Aorta (tissue), 5 donors: ENCODE results near the gene AMMECR1. TPM values are rescaled to one million over a fixed set of nuclear protein-coding genes. Genes with fewer than 3 reads are reported as not detected.

Experiments used
- ATAC-seq: fragments of 200-7000 bp; cut with Tn5 transposase; one replicate; pipeline ENCODE4 v1.9.1; 2022; ENCODE audit warnings: moderate library complexity; ENCODE audit not compliant: low FRiP score
- DNase-seq, 2 donors: peaks; one replicate each; pipeline ENCODE4 v3.0.0-alpha.2; 2020
- H3K27ac ChIP-seq, 2 donors: one replicate each; pipeline ENCODE4 v1.5.1; 2013; ENCODE audit warnings: low read length in 2 of 2, mild to moderate bottlenecking in 2 of 2, moderate library complexity in 2 of 2, control low read depth in 1 of 2, inconsistent platforms in 1 of 2, low read depth in 1 of 2
- H3K27me3 ChIP-seq, 2 donors: one replicate each; pipeline ENCODE4 v1.6.1; 2013; ENCODE audit warnings: control low read depth in 1 of 2, low read length in 1 of 2, mild to moderate bottlenecking in 1 of 2, moderate library complexity in 1 of 2; ENCODE audit not compliant: insufficient read depth in 2 of 2, control insufficient read depth in 1 of 2
- H3K36me3 ChIP-seq, 2 donors: one replicate each; pipeline ENCODE4 v1.6.1; 2013; ENCODE audit warnings: control low read depth in 1 of 2, low read length in 1 of 2, mild to moderate bottlenecking in 1 of 2; ENCODE audit not compliant: insufficient read depth in 2 of 2, control insufficient read depth in 1 of 2
- H3K4me1 ChIP-seq, 2 donors: one replicate each; pipeline ENCODE4 v1.6.1; 2013; ENCODE audit warnings: low read length in 2 of 2, control low read depth in 1 of 2, mild to moderate bottlenecking in 1 of 2, moderate library complexity in 1 of 2; ENCODE audit not compliant: insufficient read depth in 2 of 2, control insufficient read depth in 1 of 2
- H3K4me3 ChIP-seq, 2 donors: one replicate each; pipeline ENCODE4 v1.5.1; 2013; ENCODE audit warnings: low read length in 2 of 2, control low read depth in 1 of 2, mild to moderate bottlenecking in 1 of 2
- H3K9me3 ChIP-seq: one replicate; pipeline ENCODE4 v1.6.1; 2013; ENCODE audit warnings: mild to moderate bottlenecking, low read length; ENCODE audit not compliant: control insufficient read depth
- WGBS, 2 donors: extraction: QIAGEN DNeasy Blood & Tissue Kit; methylation state at CpG; one replicate each; pipeline ENCODE4 v1.1.7; 2013; 5-methylcytosine and 5-hydroxymethylcytosine counted together
- intact Hi-C, 2 donors: fragments of 100-400 bp; cut with DNase I; formaldehyde crosslinking; loops; one replicate each; pipeline versions ENCODE4 v1.14.2 to v1.15.0; 2022
- polyA plus RNA-seq, 2 donors: library from polyadenylated mRNA; stranded (reverse); fragments of 200-250 nt; gene quantifications; one replicate each; pipeline ENCODE4 v1.2.3, GENCODE V29; 2013
- total RNA-seq, 2 donors: library from RNA; stranded (reverse); fragmentation: NEBNext Ultra II Directional; extraction: Animal tissue kit (Norgen Biotek cat#: 25700); gene quantifications; one replicate each; pipeline ENCODE4 v1.2.1, GENCODE V29; 2021
- donor health status: healthy with polysubstance abuse.
- donor health status: Bipolar disorder and iron deficiency.
- donor health status: DM: no; HTN: no; CAD: no.
- donor health status: DM: no; HTN: no; CAD: no.
- donor health status: DM: yes; HTN: yes; CAD: no.

AMMECR1 gene
- total and polyA plus RNA-seq, 4 donors = 0.92 to 4.0 (median 2.3) TPM

DNA sequence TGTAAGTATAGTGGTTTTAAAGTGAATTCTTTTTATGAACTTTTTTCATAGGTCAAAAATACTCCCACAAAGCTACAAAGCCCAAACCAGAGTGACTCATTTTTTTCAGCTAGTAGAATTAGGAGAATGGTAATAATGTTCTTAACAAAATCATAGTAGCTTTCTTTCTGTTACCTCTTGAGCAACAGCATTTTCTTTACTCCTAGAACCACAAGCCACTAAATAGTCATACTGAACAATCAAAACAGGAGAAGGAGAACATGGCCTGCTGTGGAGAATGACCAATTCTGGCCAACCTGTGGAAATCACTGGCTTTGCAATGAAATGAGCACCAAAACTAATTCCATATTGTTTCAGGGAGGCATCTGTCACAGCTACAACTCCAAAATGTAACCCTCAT, 112.9 kb downstream of the AMMECR1 start:
- Histone ChIP-seq H3K27ac (no peak overlapping the region), H3K36me3 (no peaks in the 10 kb centered on the region), H3K27me3 (no peaks in the 10 kb centered on the region), H3K4me3 (no peak overlapping the region), H3K4me1 (no peaks in the 10 kb centered on the region), H3K9me3 (no peaks in the 10 kb centered on the region)
- DNase-seq = no peak
- intact Hi-C loops = no loop called here
- ATAC-seq = no peak

DNA sequence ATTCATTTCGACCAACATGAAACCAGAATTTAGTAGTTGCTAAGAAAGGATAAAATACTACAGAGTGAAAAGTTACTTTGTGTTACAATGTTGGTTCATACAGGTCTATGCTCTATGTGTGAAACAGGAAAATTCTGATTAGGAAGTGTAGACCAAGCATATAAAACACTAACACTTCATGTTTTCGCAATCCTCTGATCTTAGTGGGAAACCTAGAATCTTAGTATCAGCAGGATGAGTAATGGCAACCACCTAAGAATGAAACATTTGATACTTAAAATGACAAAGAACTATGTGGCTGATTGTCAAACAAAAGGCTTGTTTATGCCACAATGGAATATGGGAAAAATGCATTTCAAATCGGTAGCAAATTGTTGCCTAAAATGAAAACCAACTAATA, 116.1 kb downstream of the AMMECR1 start:
- no peaks in the 10 kb centered on the region for H3K36me3 ChIP-seq
- ATAC-seq (no peak), DNase-seq (no peak)
- no peaks in the 10 kb centered on the region for H3K27me3 ChIP-seq
- WGBS, 2 donors = 69 to 93% methylated on average over 3 of the region's 3 CpGs
- intact Hi-C loops = no loop called here
- H3K4me1 ChIP-seq = no peaks in the 10 kb centered on the region
- H3K27ac ChIP-seq = no peak overlapping the region
- no peaks in the 10 kb centered on the region for H3K9me3 ChIP-seq
- no peak overlapping the region for H3K4me3 ChIP-seq

DNA sequence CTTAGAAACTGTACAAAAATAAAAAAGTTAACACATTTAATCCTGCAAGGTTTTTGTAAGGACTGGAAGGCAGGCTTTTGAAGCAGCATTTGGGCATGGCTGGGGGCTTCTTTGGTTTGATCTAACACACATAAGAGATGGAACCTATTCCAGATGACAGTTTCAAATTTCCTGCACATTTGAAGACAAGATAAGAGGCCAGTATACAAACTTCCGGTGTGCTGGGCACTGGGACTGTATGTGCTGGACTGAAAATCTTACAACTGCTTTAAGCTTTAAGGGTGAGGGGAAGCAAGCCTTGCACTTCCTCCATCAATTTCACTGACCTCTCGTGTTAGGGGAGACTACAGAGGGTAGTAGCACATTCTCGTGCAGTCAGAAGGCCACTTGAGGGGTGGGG, 122.9 kb downstream of the AMMECR1 start:
- ATAC-seq (no peak), DNase-seq (no peak)
- Histone ChIP-seq H3K27me3 (no peaks in the 10 kb centered on the region), H3K9me3 (no peaks in the 10 kb centered on the region), H3K36me3 (no peaks in the 10 kb centered on the region), H3K4me1 (no peaks in the 10 kb centered on the region), H3K4me3 (no peak overlapping the region), H3K27ac (no peak overlapping the region)
- WGBS, 2 donors = 54% methylated on average over 3 of the region's 3 CpGs
- intact Hi-C loops = no loop called here

DNA sequence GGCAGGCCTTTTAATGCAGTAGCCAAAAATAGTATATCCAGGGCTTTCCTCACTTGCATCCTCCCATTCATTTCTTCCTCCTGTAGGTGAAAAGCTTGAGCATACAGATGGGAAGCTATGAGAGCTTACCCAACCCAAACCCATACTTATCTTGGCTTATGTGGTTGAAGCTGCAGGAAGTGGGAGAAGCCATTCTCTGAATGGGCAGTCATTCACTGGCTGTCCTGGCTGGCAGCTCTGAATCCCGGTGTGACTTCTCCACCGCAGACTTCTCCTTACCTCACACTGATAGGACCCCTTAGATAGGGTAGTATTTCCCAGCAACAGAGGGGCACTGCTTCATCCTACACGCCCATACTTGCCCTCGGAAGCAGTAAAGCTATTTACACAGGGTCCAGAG, 125.4 kb downstream of the AMMECR1 start:
- H3K36me3 ChIP-seq = no peaks in the 10 kb centered on the region
- no peaks in the 10 kb centered on the region for H3K4me1 ChIP-seq
- no peak overlapping the region for H3K4me3 ChIP-seq
- intact Hi-C loops = no loop called here
- no peaks in the 10 kb centered on the region for H3K27me3 ChIP-seq
- H3K9me3 ChIP-seq = no peaks in the 10 kb centered on the region
- no peak for DNase-seq
- 85 to 93% methylated on average over 4 of the region's 4 CpGs for WGBS, 2 donors
- ATAC-seq = no peak
- H3K27ac ChIP-seq = no peak overlapping the region

DNA sequence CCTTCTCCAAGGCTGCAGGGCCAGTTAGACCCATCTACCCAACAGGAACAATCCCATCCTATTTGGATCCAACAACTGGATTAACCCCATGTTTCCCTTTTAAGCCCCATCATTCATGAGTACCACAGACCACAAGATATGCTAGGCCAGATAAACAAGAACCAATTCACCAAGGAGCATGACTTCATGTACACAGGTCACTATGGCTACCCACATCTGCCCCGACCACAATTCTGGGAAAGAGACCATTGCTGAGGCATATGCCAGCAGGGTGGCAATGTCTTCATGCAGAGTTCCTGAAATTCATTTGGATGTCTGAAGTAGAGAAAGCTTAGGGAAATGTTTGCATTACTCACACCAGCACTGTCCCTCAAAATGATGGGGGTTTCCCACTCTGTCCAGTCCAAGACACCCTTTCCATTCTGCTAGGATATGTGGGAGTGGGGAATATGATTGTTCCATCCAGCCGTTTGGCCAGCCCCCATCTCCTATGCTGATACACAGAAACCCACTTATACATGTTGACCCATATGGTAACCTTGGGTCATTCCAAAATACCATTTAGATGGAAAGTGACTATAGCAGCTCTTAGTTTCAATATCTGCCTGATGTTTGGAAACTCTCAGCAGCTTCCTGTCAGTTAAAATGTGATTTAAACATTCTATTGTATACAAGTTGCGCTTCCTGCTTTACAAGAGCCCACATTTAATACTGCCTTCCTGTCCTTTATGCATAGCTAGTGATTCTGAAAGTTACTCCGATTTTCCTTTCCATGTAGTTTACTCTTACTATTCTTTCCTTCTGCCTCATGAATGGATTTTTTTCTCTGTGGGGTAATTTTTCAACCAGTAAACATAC, 129.0 kb downstream of the AMMECR1 start:
- no peak for DNase-seq
- Histone ChIP-seq H3K4me1 (no peaks in the 10 kb centered on the region), H3K9me3 (no peaks in the 10 kb centered on the region), H3K36me3 (no peaks in the 10 kb centered on the region), H3K4me3 (no peak overlapping the region), H3K27ac (no peak overlapping the region), H3K27me3 (no peaks in the 10 kb centered on the region)
- WGBS, 2 donors = 70 to 83% methylated on average over 4 of the region's 4 CpGs
- no peak for ATAC-seq
- intact Hi-C loops = no loop called here

DNA sequence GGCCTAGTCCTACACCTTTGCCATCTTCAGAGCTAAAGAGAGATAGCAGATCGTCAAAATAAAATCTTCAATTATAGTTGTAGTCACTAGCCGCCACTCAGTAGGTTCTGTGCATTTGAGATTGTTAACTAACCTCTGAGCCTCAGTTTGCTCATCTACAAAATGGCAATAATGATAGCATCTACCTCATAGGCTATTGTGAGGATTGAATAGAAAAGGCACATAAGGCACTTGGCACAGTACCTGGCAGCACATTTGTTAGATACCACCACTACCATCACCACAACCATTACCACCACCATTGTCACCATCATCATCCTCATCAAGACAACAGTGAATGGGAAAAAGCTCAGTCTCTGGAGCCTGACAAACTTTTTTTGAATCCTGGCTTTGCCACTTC, 134.6 kb downstream of the AMMECR1 start:
- Histone ChIP-seq H3K9me3 (no peaks in the 10 kb centered on the region), H3K4me1 (no peaks in the 10 kb centered on the region), H3K27ac (no peak overlapping the region), H3K36me3 (no peaks in the 10 kb centered on the region), H3K4me3 (no peak overlapping the region), H3K27me3 (no peaks in the 10 kb centered on the region)
- no peak for DNase-seq
- no peak for ATAC-seq
- 81 to 99% methylated on average over 2 of the region's 2 CpGs for WGBS, 2 donors
- intact Hi-C loops = no loop called here

DNA sequence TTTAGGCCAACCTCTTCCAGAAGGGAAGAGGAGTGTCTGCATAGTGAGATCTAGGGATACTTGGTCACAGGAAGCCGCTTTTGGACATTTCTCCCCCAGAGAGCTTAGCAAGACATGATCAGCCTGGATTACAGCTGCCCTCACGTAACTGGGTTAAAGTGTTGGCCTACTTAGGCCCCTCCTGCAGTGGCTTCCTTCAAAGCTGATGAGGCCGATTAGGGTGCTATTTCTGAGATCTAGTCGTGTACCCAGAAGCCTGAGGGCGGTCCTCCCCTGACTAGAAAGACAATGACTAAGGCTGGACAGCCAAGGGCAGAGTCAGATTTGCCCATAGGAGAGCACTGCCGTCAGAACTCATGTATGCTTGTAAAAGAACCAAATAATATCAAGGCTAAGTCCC, 135.0 kb downstream of the AMMECR1 start:
- intact Hi-C loops = no loop called here
- no peaks in the 10 kb centered on the region for H3K36me3 ChIP-seq
- no peaks in the 10 kb centered on the region for H3K4me1 ChIP-seq
- H3K9me3 ChIP-seq = no peaks in the 10 kb centered on the region
- H3K27me3 ChIP-seq = no peaks in the 10 kb centered on the region
- ATAC-seq (no peak), DNase-seq (no peak)
- 62 to 94% methylated on average over 6 of the region's 6 CpGs for WGBS, 2 donors
- H3K4me3 ChIP-seq = no peak overlapping the region
- H3K27ac ChIP-seq = no peak overlapping the region

DNA sequence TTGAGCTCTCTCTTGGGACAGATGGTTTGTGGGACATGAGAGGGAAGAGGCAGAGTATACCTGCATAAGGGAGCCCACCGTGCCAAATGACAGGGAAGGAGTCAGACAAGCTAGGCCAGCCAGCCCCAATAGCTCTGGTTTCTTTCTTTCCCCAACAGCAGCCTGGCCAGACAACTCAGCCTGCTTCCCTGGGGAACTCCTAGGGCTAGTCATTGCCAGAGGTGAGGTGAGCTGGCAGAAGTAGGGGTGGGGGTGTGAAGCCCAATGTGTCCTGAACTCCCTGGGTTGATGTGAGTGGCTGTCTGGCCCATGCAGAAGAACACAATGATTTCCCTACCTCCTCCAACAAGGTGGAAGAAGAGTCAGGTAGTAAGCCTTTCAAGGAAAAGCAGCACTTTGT, 135.5 kb downstream of the AMMECR1 start:
- Histone ChIP-seq H3K9me3 (no peaks in the 10 kb centered on the region), H3K4me1 (no peaks in the 10 kb centered on the region), H3K27me3 (no peaks in the 10 kb centered on the region), H3K36me3 (no peaks in the 10 kb centered on the region), H3K27ac (no peak overlapping the region), H3K4me3 (no peak overlapping the region)
- 43 to 52% methylated on average over 1 of the region's 1 CpG for WGBS, 2 donors
- intact Hi-C loops = no loop called here
- no peak for ATAC-seq
- DNase-seq = no peak

DNA sequence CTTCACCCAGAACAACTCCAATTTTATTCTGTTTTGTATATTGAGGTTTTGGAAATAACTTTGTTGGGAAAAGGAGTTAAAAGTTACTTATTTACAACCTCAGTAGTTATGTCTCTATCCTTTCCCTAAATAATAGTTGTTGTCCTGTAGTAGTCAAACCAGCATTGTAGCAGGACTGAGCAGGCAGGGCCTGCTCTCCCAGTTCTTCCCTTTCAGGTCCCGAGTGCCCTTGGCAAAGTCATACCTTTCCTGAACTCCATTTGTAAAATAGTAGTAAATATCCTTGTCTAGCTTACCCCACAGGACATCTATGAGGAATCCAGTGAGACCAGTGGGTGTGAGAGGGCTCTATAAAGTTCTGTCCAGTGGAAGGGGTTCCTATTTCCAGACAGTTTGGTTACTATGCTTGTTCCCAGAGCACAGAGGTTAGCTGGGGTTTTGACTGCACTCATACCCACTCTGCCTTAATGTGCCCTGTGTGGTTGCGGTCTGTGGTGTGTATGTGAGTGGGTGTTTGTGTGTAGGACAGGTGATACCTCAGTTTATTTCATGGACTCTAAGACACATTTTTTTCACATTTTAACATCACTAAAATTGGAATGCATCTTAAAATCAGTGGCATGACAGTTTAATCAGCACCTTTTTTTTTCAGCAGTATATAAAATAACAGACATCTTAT, 136.3 kb downstream of the AMMECR1 start:
- intact Hi-C loops = no loop called here
- Histone ChIP-seq H3K4me1 (no peaks in the 10 kb centered on the region), H3K36me3 (no peaks in the 10 kb centered on the region), H3K9me3 (no peaks in the 10 kb centered on the region), H3K27me3 (no peaks in the 10 kb centered on the region), H3K27ac (no peak overlapping the region), H3K4me3 (no peak overlapping the region)
- no peak for ATAC-seq
- WGBS, 2 donors = 72 to 89% methylated on average over 2 of the region's 2 CpGs
- no peak for DNase-seq
